Astrocyte of the hippocampus (primary cell): Measurements from ENCODE around the gene OR10G7.

Source experiments
- DNase-seq: peaks from one replicate; pipeline ENCODE4 v3.0.0; 2011; ENCODE audit warnings: low read depth, low spot score

OR10G7 gene

DNA sequence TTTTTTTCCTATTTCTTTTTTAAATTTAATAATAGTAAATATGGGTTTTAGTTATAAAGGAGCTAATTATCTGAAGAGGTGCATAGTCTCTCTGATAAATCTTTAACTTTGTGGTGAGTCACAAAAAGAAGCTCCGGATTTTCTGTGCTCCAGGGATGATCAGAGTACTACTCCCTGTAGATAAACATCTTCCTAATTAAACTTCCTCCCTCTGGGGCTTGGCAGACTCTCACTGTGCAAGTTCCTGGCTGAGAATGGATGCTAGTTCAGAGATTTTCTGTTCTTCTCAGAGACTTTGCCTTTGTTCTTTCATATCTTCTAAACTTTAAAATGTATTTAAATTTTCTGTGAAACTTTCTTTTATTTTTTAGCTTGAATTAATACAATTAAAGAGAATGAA lies at the start of gene OR10G7:
Gene OR10G7, minus strand, starts transcription at position 72 of the 400 bp plus-strand sequence. CDS start 2,324 bp downstream, outside the sequence.
- no peak for DNase-seq

DNA sequence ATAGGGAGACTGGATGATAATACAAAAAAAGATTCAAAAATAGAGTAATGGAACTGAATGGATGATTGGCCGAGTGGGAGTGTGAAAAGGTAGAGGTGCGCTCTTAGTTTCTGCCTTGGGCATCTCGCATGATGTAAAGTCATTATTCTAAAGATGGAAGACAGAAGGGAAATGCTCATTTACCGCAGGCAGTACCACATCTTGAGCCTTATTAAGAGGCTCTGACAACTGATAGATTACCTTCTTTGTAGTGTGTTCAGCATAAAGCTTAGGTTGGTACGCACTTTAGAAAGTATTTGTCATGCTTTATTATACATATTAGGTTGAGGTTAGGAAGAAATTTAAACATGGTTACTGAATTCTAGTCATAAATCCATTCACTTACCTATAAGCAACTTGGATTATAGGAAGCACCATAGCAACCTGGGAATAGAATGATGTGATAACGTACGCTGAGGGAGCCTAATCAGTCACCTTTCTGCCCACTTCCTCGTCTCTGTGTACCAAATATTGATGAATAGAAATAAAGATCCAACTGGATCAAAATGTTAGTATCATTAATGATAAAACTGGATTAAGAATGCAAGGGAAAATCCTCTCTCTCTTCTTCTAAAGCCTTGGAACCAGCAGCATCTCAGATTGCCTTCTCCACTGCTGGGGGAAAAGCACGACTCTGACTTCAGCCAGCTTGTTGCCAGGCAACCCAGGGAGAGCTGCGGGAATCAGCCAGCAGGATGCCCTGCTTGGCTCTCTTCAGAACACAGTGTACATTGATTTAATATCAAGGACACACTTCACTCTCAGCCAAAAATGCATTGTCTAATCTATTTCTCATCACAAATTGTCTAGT lies 45.1 kb upstream of the OR10G7 start:
- peak; percentile 51 for DNase-seq

DNA sequence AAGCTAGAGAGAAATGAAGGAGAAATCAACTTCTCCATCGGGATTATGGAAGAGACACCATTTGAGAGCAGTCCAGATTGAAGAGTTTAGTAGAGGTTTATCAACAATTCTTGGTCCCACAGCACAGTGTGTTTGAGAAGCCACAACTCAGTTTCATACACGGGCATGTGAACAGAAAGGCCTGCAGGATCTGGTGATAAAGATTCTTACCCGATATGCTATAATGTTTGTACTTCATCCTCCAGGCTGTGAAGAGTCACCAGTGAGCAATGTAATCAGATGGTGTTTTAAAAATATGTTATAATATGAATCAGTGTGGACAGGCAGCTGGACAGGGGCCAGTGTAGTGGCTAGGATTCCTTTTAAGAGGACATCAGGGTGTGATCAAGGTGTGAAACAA lies 44.5 kb upstream of the OR10G7 start:
- no peak for DNase-seq

DNA sequence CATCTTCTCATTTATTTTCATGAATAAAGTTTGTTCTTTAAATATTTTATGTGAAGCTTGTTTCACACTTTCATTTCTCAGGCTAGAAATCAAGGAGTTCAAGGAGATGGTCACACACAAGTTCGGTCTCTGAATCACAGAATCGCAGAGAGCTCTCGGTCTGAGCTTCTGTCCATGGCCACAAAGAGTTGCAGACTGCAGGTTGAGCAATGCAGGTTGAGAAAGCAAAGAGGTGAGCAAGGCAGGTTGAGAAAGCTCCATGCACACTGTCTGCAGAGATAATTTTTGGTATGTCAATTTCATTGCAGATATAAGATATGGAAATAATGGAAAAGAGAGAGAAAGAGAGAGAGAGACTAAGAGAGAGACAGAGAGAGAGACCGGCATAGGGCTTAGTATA lies 41.2 kb upstream of the OR10G7 start:
- DNase-seq, result no peak

GRCh38 chr11:124081483-124081882 lies 40.4 kb upstream of the OR10G7 start:
- no peak for DNase-seq

- DNase-seq, result no peak
Observed at GRCh38 chr11:124080327-124081001, 39.3 kb upstream of the OR10G7 start.

- DNase-seq, result no peak
Observed at GRCh38 chr11:124079631-124080326, 38.7 kb upstream of the OR10G7 start.

DNA sequence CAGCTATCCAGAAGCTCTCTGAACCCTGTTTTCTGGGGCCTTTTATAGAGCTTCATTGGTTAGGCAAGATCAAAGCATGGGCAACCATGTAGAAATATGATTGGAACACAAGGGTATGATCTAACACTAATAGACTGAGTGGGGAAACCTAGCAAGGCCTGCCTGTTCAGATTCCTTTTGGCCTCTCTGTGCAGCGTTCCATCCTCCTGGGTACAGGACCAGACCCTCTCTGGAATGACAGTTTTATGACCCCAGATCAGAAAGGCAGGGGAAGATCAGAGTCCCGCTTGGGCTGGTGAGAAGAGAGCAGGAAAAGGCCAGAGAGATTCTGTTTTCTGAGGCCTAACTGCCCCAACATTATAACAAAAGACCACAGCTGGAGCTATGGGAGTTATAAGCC lies 37.5 kb upstream of the OR10G7 start:
- DNase-seq, result no peak

GRCh38 chr11:124077266-124077665 lies 36.1 kb upstream of the OR10G7 start:
- DNase-seq, result no peak

GRCh38 chr11:124075841-124076651 lies 34.9 kb upstream of the OR10G7 start:
- peak; percentile 51 for DNase-seq

GRCh38 chr11:124075492-124075840 lies 34.3 kb upstream of the OR10G7 start:
- DNase-seq, result no peak

- DNase-seq, result no peak
Observed at GRCh38 chr11:124074554-124074953, 33.4 kb upstream of the OR10G7 start.

GRCh38 chr11:124072147-124072546 lies 31.0 kb upstream of the OR10G7 start:
- no peak for DNase-seq

- DNase-seq, result no peak
Observed at GRCh38 chr11:124071623-124071948, 30.5 kb upstream of the OR10G7 start.

- DNase-seq, result peak; percentile 86
Observed at GRCh38 chr11:124070915-124071622, 29.9 kb upstream of the OR10G7 start.

- peak; percentile 79 for DNase-seq
Observed at GRCh38 chr11:124069429-124070401, 28.6 kb upstream of the OR10G7 start.

DNA sequence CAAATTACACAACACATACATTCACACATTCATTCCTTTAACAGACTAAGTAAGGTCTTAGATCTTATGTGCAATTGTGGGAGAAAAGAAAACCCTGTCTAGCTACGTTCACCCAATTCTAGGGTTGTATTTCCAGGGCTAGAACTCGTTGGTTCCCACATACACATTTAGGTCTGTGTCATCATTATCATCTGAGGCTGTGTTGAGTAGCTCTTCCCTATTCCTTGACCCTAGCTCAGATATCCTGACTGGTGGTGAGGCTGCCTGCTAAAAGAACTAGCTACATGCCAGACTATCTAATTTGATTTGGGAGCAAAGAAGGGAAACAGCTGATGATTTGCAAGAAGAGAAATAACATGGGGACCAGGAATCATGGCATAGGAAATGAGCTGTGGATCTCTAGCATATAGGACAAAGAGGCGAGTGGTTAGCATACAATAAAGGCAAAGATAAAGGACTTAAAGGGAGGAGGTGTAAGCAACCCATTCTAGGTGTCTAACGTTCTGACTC lies 27.5 kb upstream of the OR10G7 start:
- DNase-seq, result no peak

GRCh38 chr11:124052966-124053365 lies 11.8 kb upstream of the OR10G7 start:
- no peak for DNase-seq

GRCh38 chr11:124050748-124051147 lies 9.6 kb upstream of the OR10G7 start:
- no peak for DNase-seq

DNA sequence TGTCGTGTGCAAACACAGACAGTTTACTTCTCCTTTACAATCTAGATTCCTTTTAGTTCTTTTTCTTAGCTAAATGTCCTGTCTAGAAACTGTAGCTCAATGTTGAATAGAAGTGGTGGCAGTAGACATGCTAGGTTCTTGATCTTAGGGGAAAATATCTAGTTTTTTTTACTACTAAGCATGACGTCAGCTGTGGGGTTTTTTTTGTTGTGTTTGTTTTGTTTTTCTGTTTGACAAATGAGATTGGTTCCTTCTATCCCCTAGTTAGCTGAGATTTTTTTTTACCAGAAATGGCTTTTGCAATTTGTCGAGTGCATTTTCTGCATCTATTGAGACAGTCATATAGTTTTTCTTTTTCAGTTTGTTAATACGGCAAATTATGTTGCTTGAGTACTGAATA lies 2.3 kb upstream of the OR10G7 start:
- no peak for DNase-seq
